HG03575 (cell line): ENCODE measurements around the gene SFMBT2.

Experiments used
- ATAC-seq: cut with Tn5 transposase; IDR thresholded peaks from one replicate; pipeline ENCODE4 v1.9.1; 2021; ENCODE audit not compliant: unreplicated experiment, insufficient number of reproducible peaks, low FRiP score; ENCODE audit errors: extremely low read depth

SFMBT2 gene

DNA sequence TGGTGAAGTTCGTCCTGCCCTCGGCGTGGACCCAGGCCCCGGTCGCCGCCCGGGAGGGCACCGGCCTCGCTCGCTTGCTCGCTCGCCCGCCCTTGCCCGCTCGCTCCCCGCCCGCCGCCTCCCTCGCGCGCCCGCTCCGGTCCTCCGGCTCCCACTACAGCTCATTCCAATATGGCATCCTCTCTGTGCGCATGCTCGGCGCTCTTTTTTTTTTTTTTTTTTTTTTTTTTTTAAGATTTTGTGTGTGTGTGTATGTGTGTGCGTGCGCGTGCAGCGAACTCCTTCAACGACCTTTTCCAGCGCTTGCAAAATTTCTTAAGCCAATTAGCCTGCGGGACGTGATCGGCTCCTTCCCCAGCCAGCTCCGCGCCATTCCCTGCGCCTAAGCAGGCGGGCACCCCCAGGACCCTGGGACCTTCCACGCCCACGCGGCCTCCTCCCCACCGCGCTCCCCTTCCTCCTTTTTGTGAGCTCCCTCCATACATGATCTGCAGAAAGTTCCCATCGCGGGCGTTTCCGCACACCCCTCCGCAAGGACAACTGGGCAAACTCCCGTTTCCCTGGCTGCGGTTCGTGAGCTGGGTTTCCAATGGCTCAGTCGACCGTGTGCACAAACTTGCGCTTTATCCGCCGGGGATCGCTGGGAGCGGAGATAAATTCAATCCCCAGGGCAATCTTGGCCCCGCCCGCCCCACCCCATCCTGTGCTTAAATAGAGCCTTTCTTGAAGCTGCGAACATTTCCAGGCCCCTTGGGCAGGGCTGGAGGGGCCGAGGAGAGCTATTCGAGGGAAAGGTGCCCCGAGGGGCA lies at the start of gene SFMBT2:
TSS of gene SFMBT2 (minus strand) at position 173 of the 809 bp plus-strand sequence. CDS start 29,136 bp downstream, outside the sequence.
- ATAC-seq, result no peak

GRCh38 chr10:7460006-7460405 lies 49.2 kb upstream of the SFMBT2 start:
- ATAC-seq, result no peak

DNA sequence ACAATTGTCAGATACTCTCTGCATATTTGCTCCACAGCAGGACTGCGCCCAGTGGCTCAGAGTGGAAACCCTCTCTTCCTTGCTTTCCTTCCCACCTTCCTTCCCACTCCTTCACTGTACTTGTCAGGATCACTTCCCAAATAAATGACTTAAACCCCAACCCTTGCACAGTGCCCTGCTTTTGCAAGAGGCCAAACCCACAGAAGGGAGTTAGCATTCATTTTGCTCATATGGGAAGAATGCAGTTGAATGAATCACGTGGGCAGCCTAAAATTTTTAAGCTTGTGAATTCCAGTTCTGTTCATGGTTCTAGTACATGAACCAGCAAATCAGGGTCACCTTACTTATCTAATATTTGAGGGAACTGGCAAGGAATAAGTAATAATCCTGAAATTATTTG lies 47.7 kb upstream of the SFMBT2 start:
- no peak for ATAC-seq

GRCh38 chr10:7457478-7458316 lies 46.9 kb upstream of the SFMBT2 start:
- peak; percentile 75 for ATAC-seq

GRCh38 chr10:7449063-7449695 lies 38.3 kb upstream of the SFMBT2 start:
- ATAC-seq, result no peak

GRCh38 chr10:7445474-7446185 lies 34.8 kb upstream of the SFMBT2 start:
- ATAC-seq, result peak; percentile 66

DNA sequence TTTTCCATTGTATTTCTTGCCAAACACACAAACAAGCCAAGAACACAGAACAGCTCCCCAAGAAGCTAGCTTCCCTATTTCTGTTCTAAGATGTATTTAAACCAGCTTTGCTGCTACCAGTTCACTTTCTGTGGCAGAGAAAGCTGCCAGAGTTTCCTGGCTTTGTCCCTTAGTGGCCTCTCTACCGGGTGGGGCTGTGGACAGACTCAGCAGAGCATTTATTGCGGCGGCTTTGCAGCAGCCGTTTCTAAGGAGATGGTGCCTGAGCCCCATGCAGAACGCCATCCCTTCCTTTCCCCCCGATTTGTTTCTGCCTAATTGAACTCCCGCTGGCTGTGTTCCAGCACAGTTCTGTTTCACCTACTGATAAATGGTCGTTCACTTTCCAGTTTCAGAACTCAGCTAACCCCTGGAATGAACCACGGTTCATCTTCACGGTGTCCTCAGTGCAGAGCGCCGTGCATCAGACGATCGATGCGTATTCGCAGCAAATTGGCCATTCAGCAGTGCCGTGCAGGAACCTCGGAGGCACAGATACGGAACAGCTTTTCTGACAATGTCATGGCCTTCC lies 33.8 kb upstream of the SFMBT2 start:
- no peak for ATAC-seq

DNA sequence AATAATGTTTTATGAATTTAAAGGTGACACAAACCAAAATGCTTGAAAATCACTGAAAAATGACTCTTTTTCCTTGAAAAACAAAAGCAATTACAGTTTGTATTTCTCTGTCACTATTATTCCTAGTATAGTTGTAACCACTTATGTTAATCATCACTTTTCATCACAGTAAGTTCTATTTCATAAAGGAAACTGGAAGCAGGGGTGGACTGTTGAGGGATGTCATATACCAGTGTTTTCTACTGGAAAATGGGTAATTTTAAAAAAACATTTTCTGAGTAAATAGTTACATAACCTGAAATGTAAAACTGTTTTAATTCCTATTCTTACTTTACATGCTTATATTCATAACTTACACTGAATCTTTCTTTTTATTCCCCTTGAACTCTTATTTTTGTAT lies 32.2 kb upstream of the SFMBT2 start:
- ATAC-seq, result no peak

GRCh38 chr10:7441403-7442147 lies 30.7 kb upstream of the SFMBT2 start:
- no peak for ATAC-seq

- no peak for ATAC-seq
Measured at GRCh38 chr10:7439696-7440095, 28.9 kb upstream of the SFMBT2 start.

GRCh38 chr10:7438196-7438986 lies 27.6 kb upstream of the SFMBT2 start:
- no peak for ATAC-seq

GRCh38 chr10:7436490-7437100 lies 25.8 kb upstream of the SFMBT2 start:
- no peak for ATAC-seq

GRCh38 chr10:7435674-7436073 lies 24.8 kb upstream of the SFMBT2 start:
- no peak for ATAC-seq

DNA sequence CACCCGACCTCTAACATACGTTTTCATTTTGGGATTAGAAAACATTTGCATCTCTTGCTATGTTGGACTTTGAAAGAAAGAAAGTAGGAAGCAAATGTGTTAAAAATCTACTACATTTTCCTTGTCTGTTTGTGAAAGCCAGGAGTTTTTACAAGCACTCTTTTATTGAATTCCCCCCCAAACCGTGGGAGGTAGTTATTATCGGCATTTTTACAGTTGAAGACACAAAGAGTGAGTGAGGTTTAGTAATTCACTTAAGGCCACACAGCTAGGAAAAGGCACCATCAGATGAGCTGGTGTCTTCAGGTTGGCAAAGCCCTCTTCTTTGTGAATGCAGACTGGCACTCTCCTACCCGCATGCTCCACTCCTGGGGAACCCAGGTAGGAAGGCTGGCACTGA lies 23.5 kb upstream of the SFMBT2 start:
- ATAC-seq, result no peak

GRCh38 chr10:7433861-7434260 lies 23.0 kb upstream of the SFMBT2 start:
- ATAC-seq, result no peak

- ATAC-seq, result no peak
Measured at GRCh38 chr10:7432884-7433726, 22.3 kb upstream of the SFMBT2 start.
